ENCODE measurements around the gene JADE2. TPM values are rescaled to one million over a fixed set of nuclear protein-coding genes. Genes with fewer than 3 reads are reported as not detected.

JADE2 gene
- total and polyA plus RNA-seq, 2 experiments from 2014 or later = 16.2 to 40.8 TPM

- Histone ChIP-seq H3K27ac (ENCODE audit: low read depth) (no peak overlapping the region), H4K20me1 (replicated peaks; ENCODE audit: insufficient read depth) (no peaks in the 10 kb centered on the region), H3K79me2 (replicated peaks; ENCODE audit: insufficient read depth) (no peaks in the 10 kb centered on the region), H3K9me2 (ENCODE audit: insufficient read depth) (no peaks in the 10 kb centered on the region), H3K27me3 (ENCODE audit: insufficient read depth) (no peaks in the 10 kb centered on the region), H3K4me3 (no peak overlapping the region), H3K4me1 (ENCODE audit: insufficient read depth) (no peaks in the 10 kb centered on the region), H3K4me2 (no peak overlapping the region), H3F3A (replicated peaks; ENCODE audit: low read depth) (no peaks in the 10 kb centered on the region), H2AFZ (no peak overlapping the region), H3K36me3 (ENCODE audit: insufficient read depth) (peaks cover 18% of the 10 kb centered on the region)
- Mint-ChIP-seq H3K36me3 (ENCODE audit: low read depth) (peaks cover 30% of the 10 kb centered on the region; the same call in 2 of the 3 replicates), H3K27me3 (ENCODE audit: insufficient read depth, low read depth, poor library complexity) (peaks cover 3% of the 10 kb centered on the region), H3K9me3 (no peaks in the 10 kb centered on the region), H3K27ac (no peak overlapping the region), H3K4me3 (no peak overlapping the region), H3K4me1 (no peaks in the 10 kb centered on the region)
- no peak for TF ChIP-seq EZH2 (IDR thresholded peaks at IDR 0.05; ENCODE audit: low read depth, unreplicated experiment)
- TF ChIP-seq ZNF462 (CRISPR knock-in tag; IDR thresholded peaks at IDR 0.05) = no peak
- no peak for TF ChIP-seq NANOG (IDR thresholded peaks at IDR 0.05; ENCODE audit: borderline replicate concordance)
- TF ChIP-seq ZNF331 (CRISPR knock-in tag; IDR thresholded peaks at IDR 0.05; ENCODE audit: low read depth) = no peak
- TF ChIP-seq REST (IDR thresholded peaks at IDR 0.05; ENCODE audit: unreplicated experiment) = no peak
- no peak for TF ChIP-seq JUNB (IDR thresholded peaks at IDR 0.05; ENCODE audit: unreplicated experiment)
- no peak for TF ChIP-seq STAT1 (IDR thresholded peaks at IDR 0.05; ENCODE audit: unreplicated experiment)
- TF ChIP-seq EZH2phosphoT487 (IDR thresholded peaks at IDR 0.05; ENCODE audit: unreplicated experiment) = no peak
- no peak for TF ChIP-seq POLR2AphosphoS5 (IDR thresholded peaks at IDR 0.05; ENCODE audit: low read depth)
- no peak for TF ChIP-seq CTCF (conservative IDR thresholded peaks at IDR 0.05; ENCODE audit: low read depth in 2 of 2)
- TF ChIP-seq CREB1 (CRISPR knock-in tag; IDR thresholded peaks at IDR 0.05; ENCODE audit: low read depth) = no peak
- TF ChIP-seq ETS1 (IDR thresholded peaks at IDR 0.05) = no peak
- TF ChIP-seq ZNF114 (CRISPR knock-in tag; IDR thresholded peaks at IDR 0.05) = no peak
- DNase-seq (ENCODE audit: low spot score) = no peak
- no peak for ATAC-seq
These were observed 95.2 kb downstream of the JADE2 start for GRCh38 chr5:134620634-134621033.

Data from GM23338 (cell line).